Smooth muscle cell (in vitro differentiated cells): ENCODE measurements around the gene LRRIQ1. TPM values are rescaled to one million over a fixed set of nuclear protein-coding genes. Genes with fewer than 3 reads are reported as not detected.
"Not testable (repeated sequence)": the region's sequence is repeated elsewhere in the genome, so short reads cannot be mapped to it uniquely, and the experiment has no call there.

ENCODE experiments used
- DNase-seq: peaks from one replicate; lab custom pipeline; 2025; ENCODE audit not compliant: unreplicated experiment; lab: John Stamatoyannopoulos, UW
- H2AFZ ChIP-seq: fragments of 200-600 bp; sonication (generic); 2 replicates; pipeline ENCODE4 v1.6.0; 2016; ENCODE audit warnings: antibody characterized with exemption, low read depth, mild to moderate bottlenecking
- H3F3A ChIP-seq: fragments of 200-600 bp; sonication (generic); 2 replicates; pipeline ENCODE4 v1.6.0; 2017; ENCODE audit warnings: antibody characterized with exemption, low read depth
- H3K27ac ChIP-seq: fragments of 200-600 bp; sonication (generic); 2 replicates; pipeline ENCODE4 v1.5.1; 2016; ENCODE audit warnings: low read depth, mild to moderate bottlenecking
- H3K27me3 ChIP-seq: fragments of 200-600 bp; sonication (generic); 2 replicates; pipeline ENCODE4 v1.6.1; 2016; ENCODE audit warnings: low read depth, mild to moderate bottlenecking
- H3K36me3 ChIP-seq: fragments of 200-600 bp; sonication (generic); 2 replicates; pipeline ENCODE4 v1.5.1; 2016; ENCODE audit warnings: low read depth
- H3K4me1 ChIP-seq: fragments of 200-600 bp; sonication (generic); 2 replicates; pipeline ENCODE4 v1.5.1; 2016; ENCODE audit warnings: low read depth
- H3K4me2 ChIP-seq: fragments of 200-600 bp; sonication (generic); 2 replicates; pipeline ENCODE4 v1.6.0; 2016; ENCODE audit warnings: mild to moderate bottlenecking
- H3K4me3 ChIP-seq: fragments of 200-600 bp; sonication (generic); 2 replicates; pipeline ENCODE4 v1.5.1; 2016; ENCODE audit warnings: mild to moderate bottlenecking
- H3K79me2 ChIP-seq: fragments of 200-600 bp; sonication (generic); 2 replicates; pipeline ENCODE4 v1.6.0; 2016; ENCODE audit warnings: low read depth, mild to moderate bottlenecking
- H3K9ac ChIP-seq: fragments of 200-600 bp; sonication (generic); 2 replicates; pipeline ENCODE4 v1.6.0; 2016; ENCODE audit warnings: low read depth
- H3K9me3 ChIP-seq: fragments of 200-600 bp; sonication (generic); replicated peaks from 2 replicates; pipeline ENCODE4 v1.5.1; 2016; ENCODE audit warnings: low read depth
- H4K20me1 ChIP-seq: fragments of 200-600 bp; sonication (generic); 2 replicates; pipeline ENCODE4 v1.6.0; 2016; ENCODE audit warnings: low read depth
- CTCF ChIP-seq: fragments of 200-600 bp; sonication (generic); IDR thresholded peaks from 2 replicates; pipeline ENCODE4 v1.5.1; 2017; ENCODE audit warnings: borderline replicate concordance, mild to moderate bottlenecking, antibody characterized with exemption; ENCODE audit not compliant: insufficient read depth, poor library complexity, severe bottlenecking
- WGBS: methylation state at CpG from one replicate; pipeline ENCODE4 v1.1.7; 2016; ENCODE audit warnings: low lambda C conversion rate; 5-methylcytosine and 5-hydroxymethylcytosine counted together
- polyA plus RNA-seq: library from polyadenylated mRNA; unstranded; fragments of >200 nt; fragmentation: Nextera tagmentation; extraction: Ambion mirVana; gene quantifications from 2 replicates; pipeline ENCODE4 v1.2.1, GENCODE V29; 2016
- total RNA-seq: library from RNA; depleted of rRNA; stranded (reverse); fragments of >200 nt; gene quantifications from 2 replicates; pipeline ENCODE4 v1.2.3, GENCODE V29; 2014

LRRIQ1 gene
- total and polyA plus RNA-seq, 2 experiments from 2014 or later, result 1.3 TPM

- 82% methylated on average over 2 of the region's 2 CpGs for WGBS
- Histone ChIP-seq H3K4me3 (no peak overlapping the region), H4K20me1 (no peaks in the 10 kb centered on the region), H3K4me1 (no peaks in the 10 kb centered on the region), H3K4me2 (no peak overlapping the region), H3K9ac (no peak overlapping the region), H3F3A (no peaks in the 10 kb centered on the region), H3K27me3 (no peaks in the 10 kb centered on the region), H3K27ac (no peak overlapping the region), H3K36me3 (no peaks in the 10 kb centered on the region), H2AFZ (no peak overlapping the region), H3K9me3 (no peaks in the 10 kb centered on the region), H3K79me2 (no peaks in the 10 kb centered on the region)
- DNase-seq, result no peak
- no peak for TF ChIP-seq CTCF
Observed at GRCh38 chr12:85183855-85184254, 147.7 kb downstream of the LRRIQ1 start.

DNA sequence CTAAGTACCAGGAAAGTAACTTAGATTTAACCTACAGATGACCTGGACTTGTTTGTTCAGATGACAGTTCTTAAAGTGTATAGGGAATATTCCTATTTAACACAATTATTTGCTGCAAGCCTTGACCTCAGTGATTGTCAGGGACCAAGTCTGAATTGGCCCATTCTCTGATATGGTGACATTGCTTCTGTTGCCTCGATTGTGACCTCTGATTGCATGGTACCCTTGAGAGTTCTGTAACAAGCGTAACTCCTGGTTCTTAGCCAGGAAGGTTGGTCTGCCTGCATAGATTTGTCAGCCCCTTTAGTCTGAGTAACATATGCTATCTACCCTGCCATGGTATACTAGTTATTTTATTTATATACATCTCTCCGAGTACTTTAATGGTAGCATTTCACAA lies 150.1 kb downstream of the LRRIQ1 start:
- DNase-seq, result no peak
- no peaks in the 10 kb centered on the region for H4K20me1 ChIP-seq
- no peaks in the 10 kb centered on the region for H3K36me3 ChIP-seq
- no peak for TF ChIP-seq CTCF
- no peak overlapping the region for H3K4me2 ChIP-seq
- H3K4me3 ChIP-seq, result no peak overlapping the region
- H3K9ac ChIP-seq, result no peak overlapping the region
- no peaks in the 10 kb centered on the region for H3K4me1 ChIP-seq
- no peak overlapping the region for H3K27ac ChIP-seq
- no peaks in the 10 kb centered on the region for H3K9me3 ChIP-seq
- H2AFZ ChIP-seq, result no peak overlapping the region
- no peaks in the 10 kb centered on the region for H3K27me3 ChIP-seq
- H3K79me2 ChIP-seq, result no peaks in the 10 kb centered on the region
- H3F3A ChIP-seq, result no peaks in the 10 kb centered on the region
- 85% methylated on average over 3 of the region's 3 CpGs for WGBS

GRCh38 chr12:85188619-85189018 lies 152.5 kb downstream of the LRRIQ1 start:
- Histone ChIP-seq H3K9me3 (no peaks in the 10 kb centered on the region), H3K27me3 (no peaks in the 10 kb centered on the region), H3F3A (no peaks in the 10 kb centered on the region), H3K4me2 (no peak overlapping the region), H3K9ac (no peak overlapping the region), H2AFZ (no peak overlapping the region), H3K36me3 (no peaks in the 10 kb centered on the region), H3K79me2 (no peaks in the 10 kb centered on the region), H4K20me1 (no peaks in the 10 kb centered on the region), H3K4me3 (no peak overlapping the region), H3K4me1 (no peaks in the 10 kb centered on the region), H3K27ac (no peak overlapping the region)
- DNase-seq, result no peak
- 96% methylated on average over 3 of the region's 3 CpGs for WGBS
- TF ChIP-seq CTCF, result no peak

GRCh38 chr12:85190728-85191127 lies 154.6 kb downstream of the LRRIQ1 start:
- DNase-seq, result no peak
- no peaks in the 10 kb centered on the region for H3K9me3 ChIP-seq
- no peak overlapping the region for H3K27ac ChIP-seq
- no peak overlapping the region for H3K4me3 ChIP-seq
- H3K4me2 ChIP-seq, result no peak overlapping the region
- no peaks in the 10 kb centered on the region for H3K27me3 ChIP-seq
- no peaks in the 10 kb centered on the region for H3K4me1 ChIP-seq
- no peaks in the 10 kb centered on the region for H3K36me3 ChIP-seq
- H4K20me1 ChIP-seq, result no peaks in the 10 kb centered on the region
- H2AFZ ChIP-seq, result no peak overlapping the region
- H3K9ac ChIP-seq, result no peak overlapping the region
- 86% methylated on average over 2 of the region's 2 CpGs for WGBS
- H3F3A ChIP-seq, result no peaks in the 10 kb centered on the region
- no peak for TF ChIP-seq CTCF
- no peaks in the 10 kb centered on the region for H3K79me2 ChIP-seq

- 82% methylated on average over 3 of the region's 3 CpGs for WGBS
- not testable (repeated sequence) for H3K27ac ChIP-seq, H3K4me3 ChIP-seq, H4K20me1 ChIP-seq, H3K4me1 ChIP-seq, H3F3A ChIP-seq, H3K9ac ChIP-seq, DNase-seq, H3K36me3 ChIP-seq, H3K79me2 ChIP-seq, H2AFZ ChIP-seq, H3K27me3 ChIP-seq, H3K9me3 ChIP-seq, H3K4me2 ChIP-seq
Observed at GRCh38 chr12:85203809-85204208, 167.7 kb downstream of the LRRIQ1 start.
